GM23338 (cell line): ENCODE data around the gene ZNF678. TPM values are rescaled to one million over a fixed set of nuclear protein-coding genes. Genes with fewer than 3 reads are reported as not detected.

Experiments
- ATAC-seq: fragments of 200-7000 bp; cut with Tn5 transposase; 3 replicates; pipeline ENCODE4 v1.9.1; 2020
- DNase-seq: peaks from one replicate; pipeline ENCODE4 v3.0.0-alpha.2; 2015; ENCODE audit warnings: low spot score
- H2AFZ ChIP-seq: fragments of 200-600 bp; sonication (generic); 2 replicates; pipeline ENCODE4 v1.8.0; 2016; ENCODE audit warnings: antibody characterized with exemption, mild to moderate bottlenecking, moderate library complexity
- H3F3A ChIP-seq: fragments of 200-600 bp; sonication (generic); replicated peaks from 2 replicates; pipeline ENCODE4 v1.8.0; 2017; ENCODE audit warnings: antibody characterized with exemption, mixed run types, low read depth
- H3K27ac ChIP-seq: fragments of 200-600 bp; sonication (generic); 2 replicates; pipeline ENCODE4 v1.6.1; 2016; ENCODE audit warnings: low read depth
- H3K27me3 ChIP-seq: fragments of 200-600 bp; sonication (generic); 2 replicates; pipeline ENCODE4 v1.8.0; 2016; ENCODE audit warnings: mild to moderate bottlenecking, mixed run types, moderate library complexity; ENCODE audit not compliant: insufficient read depth
- H3K36me3 ChIP-seq: fragments of 200-600 bp; sonication (generic); 2 replicates; pipeline ENCODE4 v1.8.0; 2016; ENCODE audit warnings: mild to moderate bottlenecking; ENCODE audit not compliant: insufficient read depth
- H3K4me1 ChIP-seq: fragments of 200-600 bp; sonication (generic); 2 replicates; pipeline ENCODE4 v1.8.0; 2016; ENCODE audit warnings: mild to moderate bottlenecking, moderate library complexity; ENCODE audit not compliant: insufficient read depth
- H3K4me2 ChIP-seq: fragments of 200-600 bp; sonication (generic); 2 replicates; pipeline ENCODE4 v1.7.1; 2017; ENCODE audit warnings: mixed run types
- H3K4me3 ChIP-seq: fragments of 200-600 bp; sonication (generic); 2 replicates; pipeline ENCODE4 v1.6.1; 2016; ENCODE audit warnings: mixed run types
- H3K79me2 ChIP-seq: fragments of 200-600 bp; sonication (generic); replicated peaks from 2 replicates; pipeline ENCODE4 v1.8.0; 2017; ENCODE audit warnings: mild to moderate bottlenecking; ENCODE audit not compliant: insufficient read depth
- H3K9me2 ChIP-seq: fragments of 200-600 bp; sonication (generic); 2 replicates; pipeline ENCODE4 v1.8.0; 2017; ENCODE audit not compliant: insufficient read depth
- H4K20me1 ChIP-seq: fragments of 200-600 bp; sonication (generic); replicated peaks from 2 replicates; pipeline ENCODE4 v1.8.0; 2017; ENCODE audit warnings: mild to moderate bottlenecking; ENCODE audit not compliant: insufficient read depth
- H3K27ac Mint-ChIP-seq: 2 replicates; pipeline ENCODE4 v1.8.0; 2020; ENCODE audit warnings: inconsistent platforms, mild to moderate bottlenecking, moderate library complexity, mixed read lengths
- H3K27me3 Mint-ChIP-seq: 3 replicates; pipeline ENCODE4 v1.8.0; 2022; ENCODE audit warnings: low read depth, mild to moderate bottlenecking, moderate library complexity, mixed read lengths, inconsistent platforms; ENCODE audit not compliant: insufficient read depth, poor library complexity
- H3K36me3 Mint-ChIP-seq: 3 replicates; pipeline ENCODE4 v1.8.0; 2021; ENCODE audit warnings: low read depth, mild to moderate bottlenecking, inconsistent platforms, moderate library complexity, mixed read lengths
- H3K4me1 Mint-ChIP-seq: 3 replicates; pipeline ENCODE4 v1.8.0; 2020; ENCODE audit warnings: mild to moderate bottlenecking, inconsistent platforms, mixed read lengths
- H3K4me3 Mint-ChIP-seq: 3 replicates; pipeline ENCODE4 v1.8.0; 2021; ENCODE audit warnings: moderate library complexity, mild to moderate bottlenecking, inconsistent platforms, mixed read lengths
- H3K9me3 Mint-ChIP-seq: 3 replicates; pipeline ENCODE4 v1.8.0; 2020; ENCODE audit warnings: moderate library complexity, mild to moderate bottlenecking, inconsistent platforms, mixed read lengths
- CREB1 ChIP-seq: fragments of 250-450 bp; sonication (Bioruptor Pico); IDR thresholded peaks from 2 replicates; pipeline ENCODE4 v1.5.0; 2020; ENCODE audit warnings: low read depth, mild to moderate bottlenecking, moderate library complexity
- EZH2 ChIP-seq: fragments of 200-600 bp; sonication (generic); IDR thresholded peaks from one replicate; pipeline ENCODE4 v1.8.0; 2017; ENCODE audit warnings: antibody characterized with exemption, mild to moderate bottlenecking, low read depth; ENCODE audit not compliant: unreplicated experiment
- EZH2phosphoT487 ChIP-seq: fragments of 200-600 bp; sonication (generic); IDR thresholded peaks from one replicate; pipeline ENCODE4 v1.8.1; 2018; ENCODE audit warnings: antibody characterized with exemption; ENCODE audit not compliant: unreplicated experiment
- JUNB ChIP-seq: IDR thresholded peaks from one replicate; pipeline ENCODE4 v1.6.1; 2016; ENCODE audit warnings: antibody characterized with exemption; ENCODE audit not compliant: unreplicated experiment
- NANOG ChIP-seq: IDR thresholded peaks from 2 replicates; pipeline ENCODE4 v1.6.1; 2016; ENCODE audit warnings: antibody characterized with exemption, borderline replicate concordance
- POLR2AphosphoS5 ChIP-seq: IDR thresholded peaks from 2 replicates; pipeline ENCODE4 v1.6.1; 2016; ENCODE audit warnings: antibody characterized with exemption, low read depth
- STAT1 ChIP-seq: IDR thresholded peaks from one replicate; pipeline ENCODE4 v1.6.1; 2016; ENCODE audit warnings: antibody characterized with exemption; ENCODE audit not compliant: unreplicated experiment
- ZNF114 ChIP-seq: fragments of 250-450 bp; sonication (Bioruptor Pico); IDR thresholded peaks from 2 replicates; pipeline ENCODE4 v1.5.0; 2020; ENCODE audit warnings: mild to moderate bottlenecking, moderate library complexity
- ZNF331 ChIP-seq: fragments of 250-450 bp; sonication (Bioruptor Pico); IDR thresholded peaks from 2 replicates; pipeline ENCODE4 v1.5.0; 2020; ENCODE audit warnings: low read depth, mild to moderate bottlenecking, moderate library complexity
- polyA plus RNA-seq: library from polyadenylated mRNA; unstranded; fragments of >200 nt; fragmentation: Nextera tagmentation; extraction: Ambion mirVana; gene quantifications from 2 replicates; pipeline ENCODE4 v1.2.1, GENCODE V29; 2016
- total RNA-seq: library from RNA; depleted of rRNA; stranded (reverse); fragments of >200 nt; shearing (Covaris generic); gene quantifications from 2 replicates; pipeline ENCODE4 v1.2.3, GENCODE V29; 2014
- TF ChIP-seq, protein P1 (sequence below): fragments of 250-450 bp; sonication (Bioruptor Pico); IDR thresholded peaks from 2 replicates; pipeline ENCODE4 v1.5.0; 2020; ENCODE audit warnings: mild to moderate bottlenecking, moderate library complexity
- TF ChIP-seq, protein P2 (sequence below): IDR thresholded peaks from 2 replicates; pipeline ENCODE4 v1.6.1; 2016; ENCODE audit warnings: antibody characterized with exemption
- TF ChIP-seq, protein P3 (sequence below), 2 experiments: fragments of 200-600 bp in 1 of 2; sonication (generic) in 1 of 2; conservative IDR thresholded peaks; 2 replicates each; pipeline versions ENCODE4 v1.5.1 to v1.6.1; 2016 to 2017; ENCODE audit warnings: antibody characterized with exemption in 2 of 2, low read depth in 2 of 2, mild to moderate bottlenecking in 2 of 2, moderate library complexity in 1 of 2
- TF ChIP-seq, protein P4 (sequence below): IDR thresholded peaks from one replicate; pipeline ENCODE4 v1.6.1; 2018; ENCODE audit warnings: antibody characterized with exemption; ENCODE audit not compliant: unreplicated experiment

Gene ZNF678
- total and polyA plus RNA-seq, 2 experiments from 2014 or later, result 8.6 to 60.0 TPM

- Mint-ChIP-seq H3K27me3 (peaks cover 10% of the 10 kb centered on the region), H3K9me3 (peaks cover 95% of the 10 kb centered on the region), H3K4me1 (peaks cover 3% of the 10 kb centered on the region), H3K4me3 (no peak overlapping the region), H3K36me3 (peaks cover 65% of the 10 kb centered on the region), H3K27ac (no peak overlapping the region)
- Histone ChIP-seq H3K4me1 (no peaks in the 10 kb centered on the region), H3K36me3 (no peaks in the 10 kb centered on the region), H3K4me3 (no peak overlapping the region), H3K9me2 (no peaks in the 10 kb centered on the region), H3K27ac (no peak overlapping the region), H2AFZ (no peak overlapping the region), H3K27me3 (no peaks in the 10 kb centered on the region), H4K20me1 (no peaks in the 10 kb centered on the region), H3K4me2 (no peak overlapping the region), H3K79me2 (no peaks in the 10 kb centered on the region), H3F3A (no peaks in the 10 kb centered on the region)
- TF ChIP-seq, protein P1, sequence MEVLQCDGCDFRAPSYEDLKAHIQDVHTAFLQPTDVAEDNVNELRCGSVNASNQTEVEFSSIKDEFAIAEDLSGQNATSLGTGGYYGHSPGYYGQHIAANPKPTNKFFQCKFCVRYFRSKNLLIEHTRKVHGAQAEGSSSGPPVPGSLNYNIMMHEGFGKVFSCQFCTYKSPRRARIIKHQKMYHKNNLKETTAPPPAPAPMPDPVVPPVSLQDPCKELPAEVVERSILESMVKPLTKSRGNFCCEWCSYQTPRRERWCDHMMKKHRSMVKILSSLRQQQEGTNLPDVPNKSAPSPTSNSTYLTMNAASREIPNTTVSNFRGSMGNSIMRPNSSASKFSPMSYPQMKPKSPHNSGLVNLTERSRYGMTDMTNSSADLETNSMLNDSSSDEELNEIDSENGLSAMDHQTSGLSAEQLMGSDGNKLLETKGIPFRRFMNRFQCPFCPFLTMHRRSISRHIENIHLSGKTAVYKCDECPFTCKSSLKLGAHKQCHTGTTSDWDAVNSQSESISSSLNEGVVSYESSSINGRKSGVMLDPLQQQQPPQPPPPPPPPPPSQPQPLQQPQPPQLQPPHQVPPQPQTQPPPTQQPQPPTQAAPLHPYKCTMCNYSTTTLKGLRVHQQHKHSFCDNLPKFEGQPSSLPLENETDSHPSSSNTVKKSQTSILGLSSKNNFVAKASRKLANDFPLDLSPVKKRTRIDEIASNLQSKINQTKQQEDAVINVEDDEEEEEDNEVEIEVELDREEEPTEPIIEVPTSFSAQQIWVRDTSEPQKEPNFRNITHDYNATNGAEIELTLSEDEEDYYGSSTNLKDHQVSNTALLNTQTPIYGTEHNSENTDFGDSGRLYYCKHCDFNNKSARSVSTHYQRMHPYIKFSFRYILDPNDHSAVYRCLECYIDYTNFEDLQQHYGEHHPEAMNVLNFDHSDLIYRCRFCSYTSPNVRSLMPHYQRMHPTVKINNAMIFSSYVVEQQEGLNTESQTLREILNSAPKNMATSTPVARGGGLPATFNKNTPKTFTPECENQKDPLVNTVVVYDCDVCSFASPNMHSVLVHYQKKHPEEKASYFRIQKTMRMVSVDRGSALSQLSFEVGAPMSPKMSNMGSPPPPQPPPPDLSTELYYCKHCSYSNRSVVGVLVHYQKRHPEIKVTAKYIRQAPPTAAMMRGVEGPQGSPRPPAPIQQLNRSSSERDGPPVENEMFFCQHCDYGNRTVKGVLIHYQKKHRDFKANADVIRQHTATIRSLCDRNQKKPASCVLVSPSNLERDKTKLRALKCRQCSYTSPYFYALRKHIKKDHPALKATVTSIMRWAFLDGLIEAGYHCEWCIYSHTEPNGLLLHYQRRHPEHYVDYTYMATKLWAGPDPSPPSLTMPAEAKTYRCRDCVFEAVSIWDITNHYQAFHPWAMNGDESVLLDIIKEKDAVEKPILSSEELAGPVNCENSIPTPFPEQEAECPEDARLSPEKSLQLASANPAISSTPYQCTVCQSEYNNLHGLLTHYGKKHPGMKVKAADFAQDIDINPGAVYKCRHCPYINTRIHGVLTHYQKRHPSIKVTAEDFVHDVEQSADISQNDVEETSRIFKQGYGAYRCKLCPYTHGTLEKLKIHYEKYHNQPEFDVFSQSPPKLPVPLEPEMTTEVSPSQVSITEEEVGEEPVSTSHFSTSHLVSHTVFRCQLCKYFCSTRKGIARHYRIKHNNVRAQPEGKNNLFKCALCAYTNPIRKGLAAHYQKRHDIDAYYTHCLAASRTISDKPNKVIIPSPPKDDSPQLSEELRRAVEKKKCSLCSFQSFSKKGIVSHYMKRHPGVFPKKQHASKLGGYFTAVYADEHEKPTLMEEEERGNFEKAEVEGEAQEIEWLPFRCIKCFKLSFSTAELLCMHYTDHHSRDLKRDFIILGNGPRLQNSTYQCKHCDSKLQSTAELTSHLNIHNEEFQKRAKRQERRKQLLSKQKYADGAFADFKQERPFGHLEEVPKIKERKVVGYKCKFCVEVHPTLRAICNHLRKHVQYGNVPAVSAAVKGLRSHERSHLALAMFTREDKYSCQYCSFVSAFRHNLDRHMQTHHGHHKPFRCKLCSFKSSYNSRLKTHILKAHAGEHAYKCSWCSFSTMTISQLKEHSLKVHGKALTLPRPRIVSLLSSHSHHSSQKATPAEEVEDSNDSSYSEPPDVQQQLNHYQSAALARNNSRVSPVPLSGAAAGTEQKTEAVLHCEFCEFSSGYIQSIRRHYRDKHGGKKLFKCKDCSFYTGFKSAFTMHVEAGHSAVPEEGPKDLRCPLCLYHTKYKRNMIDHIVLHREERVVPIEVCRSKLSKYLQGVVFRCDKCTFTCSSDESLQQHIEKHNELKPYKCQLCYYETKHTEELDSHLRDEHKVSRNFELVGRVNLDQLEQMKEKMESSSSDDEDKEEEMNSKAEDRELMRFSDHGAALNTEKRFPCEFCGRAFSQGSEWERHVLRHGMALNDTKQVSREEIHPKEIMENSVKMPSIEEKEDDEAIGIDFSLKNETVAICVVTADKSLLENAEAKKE (CRISPR knock-in tag), result no peak
- no peak for TF ChIP-seq CREB1
- TF ChIP-seq EZH2, result no peak
- TF ChIP-seq, protein P2, sequence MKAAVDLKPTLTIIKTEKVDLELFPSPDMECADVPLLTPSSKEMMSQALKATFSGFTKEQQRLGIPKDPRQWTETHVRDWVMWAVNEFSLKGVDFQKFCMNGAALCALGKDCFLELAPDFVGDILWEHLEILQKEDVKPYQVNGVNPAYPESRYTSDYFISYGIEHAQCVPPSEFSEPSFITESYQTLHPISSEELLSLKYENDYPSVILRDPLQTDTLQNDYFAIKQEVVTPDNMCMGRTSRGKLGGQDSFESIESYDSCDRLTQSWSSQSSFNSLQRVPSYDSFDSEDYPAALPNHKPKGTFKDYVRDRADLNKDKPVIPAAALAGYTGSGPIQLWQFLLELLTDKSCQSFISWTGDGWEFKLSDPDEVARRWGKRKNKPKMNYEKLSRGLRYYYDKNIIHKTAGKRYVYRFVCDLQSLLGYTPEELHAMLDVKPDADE, result no peak
- no peak for TF ChIP-seq NANOG
- TF ChIP-seq ZNF114 (CRISPR knock-in tag), result no peak
- TF ChIP-seq STAT1, result no peak
- no peak for TF ChIP-seq EZH2phosphoT487
- no peak for TF ChIP-seq POLR2AphosphoS5
- TF ChIP-seq JUNB, result no peak
- no peak for TF ChIP-seq ZNF331 (CRISPR knock-in tag)
- TF ChIP-seq, protein P3, sequence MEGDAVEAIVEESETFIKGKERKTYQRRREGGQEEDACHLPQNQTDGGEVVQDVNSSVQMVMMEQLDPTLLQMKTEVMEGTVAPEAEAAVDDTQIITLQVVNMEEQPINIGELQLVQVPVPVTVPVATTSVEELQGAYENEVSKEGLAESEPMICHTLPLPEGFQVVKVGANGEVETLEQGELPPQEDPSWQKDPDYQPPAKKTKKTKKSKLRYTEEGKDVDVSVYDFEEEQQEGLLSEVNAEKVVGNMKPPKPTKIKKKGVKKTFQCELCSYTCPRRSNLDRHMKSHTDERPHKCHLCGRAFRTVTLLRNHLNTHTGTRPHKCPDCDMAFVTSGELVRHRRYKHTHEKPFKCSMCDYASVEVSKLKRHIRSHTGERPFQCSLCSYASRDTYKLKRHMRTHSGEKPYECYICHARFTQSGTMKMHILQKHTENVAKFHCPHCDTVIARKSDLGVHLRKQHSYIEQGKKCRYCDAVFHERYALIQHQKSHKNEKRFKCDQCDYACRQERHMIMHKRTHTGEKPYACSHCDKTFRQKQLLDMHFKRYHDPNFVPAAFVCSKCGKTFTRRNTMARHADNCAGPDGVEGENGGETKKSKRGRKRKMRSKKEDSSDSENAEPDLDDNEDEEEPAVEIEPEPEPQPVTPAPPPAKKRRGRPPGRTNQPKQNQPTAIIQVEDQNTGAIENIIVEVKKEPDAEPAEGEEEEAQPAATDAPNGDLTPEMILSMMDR (conservative IDR thresholded peaks at IDR 0.05; ENCODE audit: low read depth in 2 of 2), result no peak
- TF ChIP-seq, protein P4, sequence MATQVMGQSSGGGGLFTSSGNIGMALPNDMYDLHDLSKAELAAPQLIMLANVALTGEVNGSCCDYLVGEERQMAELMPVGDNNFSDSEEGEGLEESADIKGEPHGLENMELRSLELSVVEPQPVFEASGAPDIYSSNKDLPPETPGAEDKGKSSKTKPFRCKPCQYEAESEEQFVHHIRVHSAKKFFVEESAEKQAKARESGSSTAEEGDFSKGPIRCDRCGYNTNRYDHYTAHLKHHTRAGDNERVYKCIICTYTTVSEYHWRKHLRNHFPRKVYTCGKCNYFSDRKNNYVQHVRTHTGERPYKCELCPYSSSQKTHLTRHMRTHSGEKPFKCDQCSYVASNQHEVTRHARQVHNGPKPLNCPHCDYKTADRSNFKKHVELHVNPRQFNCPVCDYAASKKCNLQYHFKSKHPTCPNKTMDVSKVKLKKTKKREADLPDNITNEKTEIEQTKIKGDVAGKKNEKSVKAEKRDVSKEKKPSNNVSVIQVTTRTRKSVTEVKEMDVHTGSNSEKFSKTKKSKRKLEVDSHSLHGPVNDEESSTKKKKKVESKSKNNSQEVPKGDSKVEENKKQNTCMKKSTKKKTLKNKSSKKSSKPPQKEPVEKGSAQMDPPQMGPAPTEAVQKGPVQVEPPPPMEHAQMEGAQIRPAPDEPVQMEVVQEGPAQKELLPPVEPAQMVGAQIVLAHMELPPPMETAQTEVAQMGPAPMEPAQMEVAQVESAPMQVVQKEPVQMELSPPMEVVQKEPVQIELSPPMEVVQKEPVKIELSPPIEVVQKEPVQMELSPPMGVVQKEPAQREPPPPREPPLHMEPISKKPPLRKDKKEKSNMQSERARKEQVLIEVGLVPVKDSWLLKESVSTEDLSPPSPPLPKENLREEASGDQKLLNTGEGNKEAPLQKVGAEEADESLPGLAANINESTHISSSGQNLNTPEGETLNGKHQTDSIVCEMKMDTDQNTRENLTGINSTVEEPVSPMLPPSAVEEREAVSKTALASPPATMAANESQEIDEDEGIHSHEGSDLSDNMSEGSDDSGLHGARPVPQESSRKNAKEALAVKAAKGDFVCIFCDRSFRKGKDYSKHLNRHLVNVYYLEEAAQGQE, result no peak
- ATAC-seq, result no peak
- DNase-seq, result no peak
These were observed 155.6 kb downstream of the ZNF678 start for GRCh38 chr1:227718932-227719331.
